ENCODE results near the gene OR14C36.
"Not testable (repeated sequence)": the region's sequence is repeated elsewhere in the genome, so short reads cannot be mapped to it uniquely, and the experiment has no call there.

The OR14C36 gene, protein sequence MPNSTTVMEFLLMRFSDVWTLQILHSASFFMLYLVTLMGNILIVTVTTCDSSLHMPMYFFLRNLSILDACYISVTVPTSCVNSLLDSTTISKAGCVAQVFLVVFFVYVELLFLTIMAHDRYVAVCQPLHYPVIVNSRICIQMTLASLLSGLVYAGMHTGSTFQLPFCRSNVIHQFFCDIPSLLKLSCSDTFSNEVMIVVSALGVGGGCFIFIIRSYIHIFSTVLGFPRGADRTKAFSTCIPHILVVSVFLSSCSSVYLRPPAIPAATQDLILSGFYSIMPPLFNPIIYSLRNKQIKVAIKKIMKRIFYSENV

DNA sequence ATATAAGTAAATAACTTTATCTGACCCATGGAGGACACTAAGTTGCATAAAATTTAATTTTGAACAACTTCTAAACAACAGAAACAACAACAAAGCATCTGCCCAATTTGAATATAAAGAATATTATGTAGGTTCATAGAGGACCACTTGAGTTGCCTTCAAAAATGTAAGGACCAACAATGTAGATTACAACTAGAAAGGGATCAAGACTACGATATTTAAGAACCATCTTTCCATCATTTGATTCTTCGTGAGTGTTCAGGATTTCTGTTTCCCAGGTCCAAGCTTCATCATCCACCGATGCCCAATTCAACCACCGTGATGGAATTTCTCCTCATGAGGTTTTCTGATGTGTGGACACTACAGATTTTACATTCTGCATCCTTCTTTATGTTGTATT, at the start of gene OR14C36:
OR14C36 (plus strand) TSS at position 301 of the 400 bp plus-strand sequence; CDS start at position 301, 0 bp downstream.
- DNase-seq (ENCODE audit: low read depth): no peak

DNA sequence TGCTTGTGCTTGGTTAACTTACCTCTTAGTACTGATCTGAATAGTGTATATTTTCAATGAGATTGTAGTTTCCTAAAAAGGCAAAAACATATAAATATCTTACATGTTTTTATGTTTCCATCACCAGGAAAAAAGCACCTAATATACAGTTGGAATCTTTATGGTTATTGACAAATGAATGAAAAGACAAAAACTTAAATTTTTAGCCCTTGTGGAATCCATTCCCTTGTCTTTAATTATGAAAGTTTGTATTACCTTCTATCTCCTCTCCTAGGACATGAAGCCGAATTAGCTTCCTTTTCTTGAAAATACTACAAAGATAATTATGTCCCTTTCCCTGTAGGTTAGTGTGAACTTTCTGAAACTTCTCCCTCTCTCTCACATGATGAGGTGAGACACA, 45.3 kb upstream of the OR14C36 start, which contains the start of gene OR2T12:
OR2T12 (minus strand) TSS at position 101 of the 400 bp plus-strand sequence. CDS start 7,846 bp downstream, outside the sequence.
- no peak for DNase-seq (ENCODE audit: low read depth)

DNA sequence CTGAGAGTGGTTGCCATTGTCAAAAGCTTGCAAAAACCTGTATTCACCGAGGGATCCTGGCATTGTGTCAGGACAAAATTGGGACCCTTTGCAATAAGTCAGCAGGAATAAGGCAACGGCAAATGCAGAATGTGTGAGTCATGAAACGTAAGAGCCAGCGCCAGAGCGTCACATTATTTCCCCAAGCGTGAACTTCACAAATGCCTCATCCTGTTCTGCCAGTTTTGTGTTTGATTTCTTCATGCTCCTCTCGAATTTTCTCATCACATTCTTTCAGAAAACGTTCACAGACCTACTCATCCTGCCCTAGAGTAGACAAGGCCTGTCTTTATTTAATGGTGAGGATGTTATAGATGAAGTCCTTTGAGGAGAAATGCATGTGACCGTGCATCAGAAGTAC, 42.9 kb upstream of the OR14C36 start:
- DNase-seq (ENCODE audit: low read depth): not testable (repeated sequence)

DNA sequence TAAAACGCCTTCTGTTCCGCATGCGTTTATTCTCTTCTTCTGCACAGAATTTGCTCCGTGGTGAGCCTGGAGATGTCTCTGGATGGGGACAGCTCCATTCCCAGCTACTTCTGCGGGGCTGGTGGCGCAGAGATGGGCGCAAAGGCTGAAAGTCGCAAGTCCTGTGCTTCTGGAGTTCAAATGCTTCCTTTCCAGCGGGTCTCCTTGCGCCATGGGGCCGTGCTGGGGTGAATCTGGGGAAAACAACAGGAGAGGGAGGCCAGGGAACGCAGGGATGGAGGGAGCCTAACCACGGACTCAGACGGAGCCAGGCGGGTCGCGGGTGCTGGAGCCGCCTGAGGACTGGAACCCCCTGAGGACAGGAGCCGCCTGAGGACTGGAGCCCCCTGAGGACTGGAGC, 42.5 kb upstream of the OR14C36 start:
- DNase-seq (ENCODE audit: low read depth): no peak

DNA sequence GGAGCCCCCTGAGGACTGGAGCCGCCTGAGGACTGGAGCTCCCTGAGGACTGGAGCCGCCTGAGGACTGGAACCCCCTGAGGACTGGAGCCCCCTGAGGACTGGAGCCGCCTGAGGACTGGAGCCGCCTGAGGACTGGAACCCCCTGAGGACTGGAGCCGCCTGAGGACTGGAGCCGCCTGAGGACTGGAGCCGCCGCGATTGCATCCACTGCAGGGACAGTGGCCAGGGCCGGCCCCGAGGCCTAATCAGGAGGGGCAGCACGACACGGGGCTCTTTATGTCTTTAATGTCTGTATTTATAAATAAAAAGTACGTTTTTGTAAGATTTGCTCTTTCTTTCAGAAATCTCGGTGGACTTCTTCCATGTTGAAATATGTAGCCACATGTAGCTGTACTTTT, 41.8 kb upstream of the OR14C36 start:
- DNase-seq (ENCODE audit: low read depth): not testable (repeated sequence)

DNA sequence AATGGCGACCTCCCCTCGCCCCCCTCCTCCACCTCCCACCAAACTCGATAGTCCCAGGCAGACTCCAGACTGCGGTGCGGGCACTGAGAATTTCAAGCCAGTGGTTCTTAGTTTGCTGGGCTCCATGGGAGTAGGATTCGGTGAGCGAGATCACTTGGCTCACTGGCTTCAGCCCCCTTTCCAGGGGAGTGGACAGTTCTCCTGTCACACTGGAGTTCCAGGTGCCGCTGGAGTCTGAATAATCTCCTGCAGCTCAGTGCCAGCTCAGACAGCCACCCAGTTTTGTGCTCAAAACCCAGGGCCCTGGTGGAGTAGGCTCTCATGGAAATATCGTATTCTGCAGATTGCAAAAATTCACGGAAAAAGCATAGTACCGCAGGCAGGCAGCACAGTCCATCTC, 31.8 kb upstream of the OR14C36 start:
- DNase-seq (ENCODE audit: low read depth): no peak

DNA sequence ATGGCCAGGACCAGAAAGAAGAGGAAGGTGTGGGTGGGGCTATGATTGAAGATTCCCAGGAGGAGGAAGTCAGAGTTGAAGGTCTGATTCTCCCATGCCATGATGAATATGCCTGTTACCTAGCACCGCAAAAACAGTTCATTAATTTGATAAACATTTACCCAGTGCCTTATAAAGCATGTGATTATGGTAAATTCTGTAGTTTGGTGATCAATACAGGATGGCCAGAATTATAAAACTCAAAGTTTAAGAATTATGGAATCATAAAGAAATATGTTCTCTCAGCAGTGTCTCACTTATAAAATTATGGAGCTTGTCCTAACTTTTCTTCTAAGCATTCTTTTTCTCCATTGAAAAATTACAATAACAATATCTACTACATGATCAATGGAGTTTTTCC, 24.1 kb upstream of the OR14C36 start, which contains the start of gene OR2M7:
OR2M7 (minus strand) TSS at position 101 of the 400 bp plus-strand sequence; CDS start at position 101, 0 bp downstream.
- DNase-seq (ENCODE audit: low read depth): no peak

DNA sequence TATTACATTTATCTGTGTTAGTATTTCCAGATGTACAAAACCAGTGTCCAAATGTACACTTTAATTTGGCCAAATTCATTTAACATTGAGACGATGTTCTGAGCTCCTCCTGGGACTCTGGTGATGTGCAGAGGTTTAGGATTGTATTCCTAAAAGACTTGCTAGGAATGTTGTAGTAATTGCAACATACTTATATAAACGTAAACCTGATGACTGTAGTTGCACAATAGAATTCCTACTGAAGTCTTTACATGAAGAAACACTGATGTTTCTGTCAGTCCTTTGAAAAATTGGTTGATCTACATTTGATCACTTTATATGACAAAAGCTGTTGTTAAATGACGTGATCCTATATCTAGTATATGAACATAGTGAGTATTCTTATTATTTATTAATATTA, 5.1 kb upstream of the OR14C36 start:
- DNase-seq (ENCODE audit: low read depth): no peak

DNA sequence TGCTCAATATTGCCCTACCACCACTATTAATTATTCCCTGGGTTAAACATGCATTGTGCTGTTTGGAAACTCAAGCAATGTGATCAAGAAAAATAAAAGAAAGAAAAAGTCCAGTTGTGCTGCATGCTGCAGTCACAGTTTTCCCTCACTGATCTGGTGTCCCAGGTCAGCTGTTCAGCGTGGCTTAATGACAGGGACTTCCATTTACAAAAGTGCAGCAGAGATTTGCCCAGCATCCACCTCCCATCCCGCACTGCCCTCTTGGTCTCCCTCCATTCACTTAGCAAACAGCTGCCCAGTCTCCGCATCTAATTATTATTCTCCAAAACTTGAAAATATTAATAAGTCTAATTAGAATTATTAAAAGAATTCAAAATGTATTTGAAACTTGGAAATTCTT, 10.8 kb downstream of the OR14C36 start:
- no peak for DNase-seq (ENCODE audit: low read depth)

DNA sequence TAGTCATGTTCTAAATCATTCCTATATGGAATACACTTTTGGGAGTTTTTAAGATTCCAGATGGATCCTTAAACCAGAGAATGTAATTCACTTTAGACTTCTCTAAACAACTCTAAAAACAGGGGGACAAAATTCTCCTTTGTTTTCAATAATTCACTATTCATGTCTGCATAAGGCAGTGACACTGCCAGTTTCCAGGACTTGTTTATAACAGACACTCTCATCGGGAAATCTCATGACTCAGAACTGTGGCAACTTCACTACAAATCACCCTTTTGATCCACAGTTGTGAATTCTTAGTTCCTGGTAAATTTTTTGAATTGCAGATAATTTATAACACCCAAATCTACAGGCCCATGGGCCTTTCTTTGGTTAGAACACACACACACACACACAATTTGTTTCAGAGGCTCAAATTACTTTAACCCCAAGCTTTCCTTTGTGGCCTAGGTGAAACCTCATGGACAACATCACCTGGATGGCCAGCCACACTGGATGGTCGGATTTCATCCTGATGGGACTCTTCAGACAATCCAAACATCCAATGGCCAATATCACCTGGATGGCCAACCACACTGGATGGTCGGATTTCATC, 12.6 kb downstream of the OR14C36 start, which contains the start of gene OR2T4:
OR2T4 (plus strand) TSS at position 545 of the 595 bp plus-strand sequence; CDS start at position 545, 0 bp downstream.
- DNase-seq (ENCODE audit: low read depth): no peak

DNA sequence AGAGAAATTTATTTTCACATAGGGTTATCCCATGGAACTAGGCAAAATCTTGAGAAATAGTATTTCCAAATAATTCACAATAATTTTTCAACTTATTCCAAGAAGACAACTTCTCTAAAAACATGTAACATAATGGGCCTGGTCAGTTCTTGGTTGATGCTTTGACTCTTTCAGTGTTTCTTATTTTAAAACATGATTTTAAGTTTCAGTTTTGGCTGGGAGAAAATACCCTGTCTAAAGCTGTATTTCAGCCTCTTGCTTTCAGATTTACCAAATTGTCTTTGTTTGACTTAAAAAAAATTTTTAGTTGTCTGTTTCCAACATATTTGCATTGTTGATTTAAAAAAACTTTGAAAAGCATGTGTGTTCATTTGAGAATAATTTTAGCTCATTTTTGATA, 18.0 kb downstream of the OR14C36 start:
- DNase-seq (ENCODE audit: low read depth): no peak

DNA sequence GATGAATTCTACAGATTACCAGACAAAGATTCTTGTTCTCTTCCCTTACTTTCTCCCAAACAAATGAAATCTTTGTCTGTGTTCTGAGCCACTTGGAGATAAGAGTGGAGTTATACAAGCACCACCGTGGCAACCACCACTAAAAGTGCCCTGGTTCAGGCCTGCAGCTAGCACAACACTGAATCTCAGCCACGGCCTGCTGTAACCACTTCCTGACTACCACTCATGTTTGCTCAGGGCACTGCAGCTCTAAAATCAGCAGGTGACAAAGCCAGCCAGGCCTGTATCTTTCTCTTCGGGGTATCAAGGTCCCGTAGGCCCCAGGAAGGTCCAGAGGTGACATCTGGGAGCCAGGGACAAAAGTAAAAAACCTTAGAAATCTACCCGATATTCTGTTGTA, 23.8 kb downstream of the OR14C36 start:
- DNase-seq (ENCODE audit: low read depth): no peak

DNA sequence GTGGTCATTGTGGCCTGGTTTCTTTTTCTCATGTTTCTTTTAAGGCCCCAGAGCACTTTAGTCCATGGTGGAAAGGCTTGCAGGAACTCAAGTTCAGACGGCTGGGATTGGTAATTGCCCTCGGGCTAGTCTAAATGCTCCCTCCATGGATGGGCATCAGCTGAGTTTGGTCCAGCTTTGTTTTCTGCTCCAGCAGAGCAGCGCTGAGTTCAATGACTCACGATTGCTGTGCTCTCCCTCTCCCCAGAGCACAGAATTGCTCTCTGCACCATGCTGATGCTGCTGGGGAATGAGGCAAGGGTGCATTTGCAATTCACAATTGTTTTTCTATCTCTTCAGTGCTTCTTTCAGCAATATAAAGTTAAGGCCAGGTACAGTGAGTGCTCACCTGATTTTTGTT, 25.2 kb downstream of the OR14C36 start:
- no peak for DNase-seq (ENCODE audit: low read depth)

DNA sequence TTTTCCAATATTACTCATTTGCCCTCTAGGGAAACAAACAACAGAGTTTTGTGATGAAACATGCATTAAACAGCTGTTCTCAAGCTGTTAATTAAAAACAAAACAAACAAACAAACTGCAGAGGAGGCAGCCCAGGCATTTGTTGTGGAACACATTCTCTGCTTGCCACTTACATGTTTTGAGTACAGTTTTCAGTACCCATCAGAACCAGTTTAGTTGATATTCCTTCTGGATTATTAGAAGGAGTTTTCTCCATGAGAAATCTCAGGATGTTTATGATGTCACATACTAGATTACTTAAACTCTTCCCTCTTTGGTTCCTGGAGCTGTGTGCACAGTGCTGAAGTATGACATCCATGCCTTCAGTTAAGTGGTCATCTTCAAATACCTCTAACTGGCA, 26.9 kb downstream of the OR14C36 start, which contains the start of gene OR2T6:
OR2T6 (plus strand) TSS at position 301 of the 400 bp plus-strand sequence. CDS start 11,863 bp downstream, outside the sequence.
- DNase-seq (ENCODE audit: low read depth): no peak

DNA sequence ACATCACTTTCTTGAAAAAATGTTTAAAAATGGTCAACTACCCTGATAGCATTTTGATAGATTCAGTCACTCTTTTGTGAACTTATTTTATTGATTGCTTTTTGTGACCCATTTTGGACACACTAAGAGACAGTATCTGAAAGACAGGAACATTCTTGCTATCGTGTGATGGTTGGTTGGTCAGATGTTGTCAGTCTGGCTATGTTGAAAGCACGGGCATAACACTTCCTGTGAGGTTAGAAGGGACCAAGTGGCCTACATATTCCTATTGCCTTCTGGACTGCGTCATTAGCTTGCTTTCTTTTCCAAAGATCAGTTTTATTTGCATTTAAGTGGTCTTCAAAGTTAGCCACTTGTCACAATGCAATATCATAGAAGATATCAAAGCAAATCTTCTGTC, 28.3 kb downstream of the OR14C36 start:
- no peak for DNase-seq (ENCODE audit: low read depth)

DNA sequence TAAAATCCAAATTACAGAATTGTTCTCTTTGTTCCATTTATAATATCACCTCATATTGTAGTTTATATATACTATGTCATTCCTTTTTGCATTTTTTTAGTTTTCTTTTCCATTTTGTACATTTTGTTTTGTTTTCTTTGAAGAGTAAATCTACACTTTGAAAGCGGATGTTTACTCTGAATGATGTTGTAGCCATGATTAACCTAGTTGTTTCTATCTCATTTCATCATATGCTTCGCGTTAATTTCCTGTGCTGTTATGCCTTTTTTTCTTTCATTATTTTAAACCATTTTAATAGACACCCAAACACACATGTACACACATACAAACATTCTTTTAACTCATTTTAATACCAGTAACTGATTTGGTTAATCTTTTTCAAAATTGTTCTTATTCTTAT, 32.3 kb downstream of the OR14C36 start:
- no peak for DNase-seq (ENCODE audit: low read depth)

DNA sequence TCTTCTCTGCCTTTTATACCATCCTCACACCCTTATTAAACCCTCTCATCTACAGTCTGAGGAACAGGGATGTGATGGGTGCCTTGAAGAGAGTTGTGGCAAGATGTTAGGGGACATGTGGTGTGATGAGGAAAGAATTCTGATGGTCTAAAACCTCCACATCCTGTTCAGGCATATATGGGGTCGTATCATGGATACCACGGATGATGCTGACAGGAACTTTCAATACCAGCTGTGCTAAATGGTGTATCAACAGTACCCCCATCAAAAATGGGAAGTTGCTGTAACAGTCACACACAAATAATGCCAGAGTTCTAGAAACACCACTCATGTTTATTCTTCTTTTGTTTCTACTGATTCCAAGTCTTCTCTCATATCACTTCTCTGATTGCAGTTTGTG, 39.9 kb downstream of the OR14C36 start:
- no peak for DNase-seq (ENCODE audit: low read depth)

DNA sequence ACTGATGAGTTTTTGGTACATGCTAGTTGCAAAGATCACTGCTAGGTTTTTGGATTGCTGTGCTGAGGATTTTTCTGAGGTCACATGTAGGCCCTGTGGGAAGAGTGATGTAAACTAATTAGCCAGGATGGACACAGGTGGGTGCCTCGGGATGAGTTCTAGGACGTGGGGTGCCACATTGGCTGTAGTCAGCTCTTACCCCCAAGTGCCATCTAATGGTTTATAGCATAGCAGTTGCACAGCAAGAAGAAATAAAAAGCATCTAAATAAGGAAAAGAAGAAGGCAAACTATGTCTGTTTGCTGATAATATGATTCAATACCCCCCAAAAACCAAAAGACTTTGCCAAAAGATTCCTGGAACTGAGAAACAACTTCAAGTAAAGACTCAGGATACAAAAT, 44.5 kb downstream of the OR14C36 start:
- no peak for DNase-seq (ENCODE audit: low read depth)
